ENCODE measurements around the gene ZBTB7C. TPM values are rescaled to one million over a fixed set of nuclear protein-coding genes. Genes with fewer than 3 reads are reported as not detected.
A peak's percentile ranks its signal among the peaks of the same experiment; 100 is the strongest.

Gene ZBTB7C
- polyA plus RNA-seq, 4 donors, result 0.54 to 4.1 (median 1.5) TPM

- DNase-seq (no peak), FAIRE-seq (no peak)
- Histone ChIP-seq H3K9me3 (ENCODE audit: control insufficient read depth in 2 of 2, insufficient read depth in 1 of 2, low read depth in 1 of 2, low read length in 1 of 2) (peaks cover 0 to 4% of the 10 kb centered on the region in 2 donors), H3K4me1 (ENCODE audit: control insufficient read depth in 3 of 3, insufficient read depth in 2 of 3, low read depth in 1 of 3, low read length in 2 of 3) (no peaks in the 10 kb centered on the region), H3K27ac (ENCODE audit: low read depth in 1 of 3, low read length in 2 of 3) (no peak overlapping the region), H3K27me3 (ENCODE audit: control insufficient read depth in 3 of 3, insufficient read depth in 3 of 3, low read length in 3 of 3) (peaks cover 0 to 4% (median 0%) of the 10 kb centered on the region in 3 donors), H3K36me3 (ENCODE audit: control insufficient read depth in 3 of 3, insufficient read depth in 2 of 3, low read depth in 1 of 3, low read length in 3 of 3) (no peaks in the 10 kb centered on the region), H3K4me3 (ENCODE audit: low read depth in 1 of 3, low read length in 3 of 3) (no peak overlapping the region)
- WGBS, 3 donors, result 53 to 72% (median 72%) methylated on average over 3 of the region's 3 CpGs
Measured at GRCh38 chr18:48238636-48239035, 170.5 kb downstream of the ZBTB7C start.

DNA sequence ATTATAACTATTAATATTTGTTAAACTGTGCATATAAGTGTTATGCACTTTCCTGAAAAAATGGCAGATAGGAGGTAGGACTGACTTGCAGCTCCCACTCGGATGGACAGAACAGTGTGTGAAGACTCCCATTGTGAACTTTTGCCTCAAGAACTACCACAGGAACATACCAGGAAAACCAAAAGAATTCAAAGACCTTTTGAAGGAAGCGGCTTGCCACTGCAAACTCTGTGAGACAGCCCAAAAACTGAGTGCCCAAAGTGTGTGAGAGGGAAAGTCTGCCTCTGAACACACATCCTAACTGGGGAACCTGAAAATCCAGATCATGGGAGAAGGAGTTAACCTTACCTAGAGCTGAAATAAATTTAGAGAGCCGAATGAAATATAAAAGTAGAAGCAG, 171.0 kb downstream of the ZBTB7C start:
- no peak overlapping the region for H3K4me3 ChIP-seq (ENCODE audit: low read depth in 1 of 3, low read length in 3 of 3)
- H3K9me3 ChIP-seq (ENCODE audit: control insufficient read depth in 2 of 2, insufficient read depth in 1 of 2, low read depth in 1 of 2, low read length in 1 of 2), result peaks cover 0 to 4% of the 10 kb centered on the region in 2 donors
- H3K4me1 ChIP-seq (ENCODE audit: control insufficient read depth in 3 of 3, insufficient read depth in 2 of 3, low read depth in 1 of 3, low read length in 2 of 3), result no peaks in the 10 kb centered on the region
- DNase-seq (no peak), FAIRE-seq (no peak)
- no peak overlapping the region for H3K27ac ChIP-seq (ENCODE audit: low read depth in 1 of 3, low read length in 2 of 3)
- H3K27me3 ChIP-seq (ENCODE audit: control insufficient read depth in 3 of 3, insufficient read depth in 3 of 3, low read length in 3 of 3), result peaks cover 0 to 4% (median 0%) of the 10 kb centered on the region in 3 donors
- H3K36me3 ChIP-seq (ENCODE audit: control insufficient read depth in 3 of 3, insufficient read depth in 2 of 3, low read depth in 1 of 3, low read length in 3 of 3), result no peaks in the 10 kb centered on the region
- 82 to 87% (median 84%) methylated on average over 3 of the region's 3 CpGs for WGBS, 3 donors

- Histone ChIP-seq H3K4me1 (ENCODE audit: control insufficient read depth in 3 of 3, insufficient read depth in 2 of 3, low read depth in 1 of 3, low read length in 2 of 3) (no peaks in the 10 kb centered on the region), H3K9me3 (ENCODE audit: control insufficient read depth in 2 of 2, insufficient read depth in 1 of 2, low read depth in 1 of 2, low read length in 1 of 2) (peaks cover 0 to 4% of the 10 kb centered on the region in 2 donors), H3K27me3 (ENCODE audit: control insufficient read depth in 3 of 3, insufficient read depth in 3 of 3, low read length in 3 of 3) (peaks cover 0 to 4% (median 0%) of the 10 kb centered on the region in 3 donors), H3K27ac (ENCODE audit: low read depth in 1 of 3, low read length in 2 of 3) (no peak overlapping the region), H3K36me3 (ENCODE audit: control insufficient read depth in 3 of 3, insufficient read depth in 2 of 3, low read depth in 1 of 3, low read length in 3 of 3) (no peaks in the 10 kb centered on the region), H3K4me3 (ENCODE audit: low read depth in 1 of 3, low read length in 3 of 3) (no peak overlapping the region)
- FAIRE-seq (no peak), DNase-seq (no peak)
- 82 to 92% (median 85%) methylated on average over 2 of the region's 2 CpGs for WGBS, 3 donors
Measured at GRCh38 chr18:48236822-48237221, 172.4 kb downstream of the ZBTB7C start.

GRCh38 chr18:48230467-48231113, 178.6 kb downstream of the ZBTB7C start:
- peaks cover 0 to 2% (median 0%) of the 10 kb centered on the region in 3 donors for H3K4me1 ChIP-seq (ENCODE audit: control insufficient read depth in 3 of 3, insufficient read depth in 2 of 3, low read depth in 1 of 3, low read length in 2 of 3)
- WGBS, 3 donors, result 67 to 75% (median 73%) methylated on average over 7 of the region's 7 CpGs
- DNase-seq (peak; percentile 63 to 64), FAIRE-seq (no peak)
- no peaks in the 10 kb centered on the region for H3K36me3 ChIP-seq (ENCODE audit: control insufficient read depth in 3 of 3, insufficient read depth in 2 of 3, low read depth in 1 of 3, low read length in 3 of 3)
- H3K4me3 ChIP-seq (ENCODE audit: low read depth in 1 of 3, low read length in 3 of 3), result no peak overlapping the region
- H3K27me3 ChIP-seq (ENCODE audit: control insufficient read depth in 3 of 3, insufficient read depth in 3 of 3, low read length in 3 of 3), result no peaks in the 10 kb centered on the region
- no peak overlapping the region for H3K27ac ChIP-seq (ENCODE audit: low read depth in 1 of 3, low read length in 2 of 3)
- H3K9me3 ChIP-seq (ENCODE audit: control insufficient read depth in 2 of 2, insufficient read depth in 1 of 2, low read depth in 1 of 2, low read length in 1 of 2), result no peaks in the 10 kb centered on the region

GRCh38 chr18:48229552-48229981, 179.6 kb downstream of the ZBTB7C start:
- Histone ChIP-seq H3K9me3 (ENCODE audit: control insufficient read depth in 2 of 2, insufficient read depth in 1 of 2, low read depth in 1 of 2, low read length in 1 of 2) (no peaks in the 10 kb centered on the region), H3K27ac (ENCODE audit: low read depth in 1 of 3, low read length in 2 of 3) (no peak overlapping the region), H3K27me3 (ENCODE audit: control insufficient read depth in 3 of 3, insufficient read depth in 3 of 3, low read length in 3 of 3) (no peaks in the 10 kb centered on the region), H3K36me3 (ENCODE audit: control insufficient read depth in 3 of 3, insufficient read depth in 2 of 3, low read depth in 1 of 3, low read length in 3 of 3) (no peaks in the 10 kb centered on the region), H3K4me3 (ENCODE audit: low read depth in 1 of 3, low read length in 3 of 3) (no peak overlapping the region), H3K4me1 (ENCODE audit: control insufficient read depth in 3 of 3, insufficient read depth in 2 of 3, low read depth in 1 of 3, low read length in 2 of 3) (peaks cover 0 to 2% (median 0%) of the 10 kb centered on the region in 3 donors)
- peak in 1 of 2 donors; percentile 37 for DNase-seq
- no peak for FAIRE-seq
- 6 to 38% (median 27%) methylated on average over 8 of the region's 8 CpGs for WGBS, 3 donors

GRCh38 chr18:48228841-48229240, 180.3 kb downstream of the ZBTB7C start:
- Histone ChIP-seq H3K4me3 (ENCODE audit: low read depth in 1 of 3, low read length in 3 of 3) (no peak overlapping the region), H3K4me1 (ENCODE audit: control insufficient read depth in 3 of 3, insufficient read depth in 2 of 3, low read depth in 1 of 3, low read length in 2 of 3) (peaks cover 0 to 2% (median 0%) of the 10 kb centered on the region in 3 donors), H3K9me3 (ENCODE audit: control insufficient read depth in 2 of 2, insufficient read depth in 1 of 2, low read depth in 1 of 2, low read length in 1 of 2) (no peaks in the 10 kb centered on the region), H3K36me3 (ENCODE audit: control insufficient read depth in 3 of 3, insufficient read depth in 2 of 3, low read depth in 1 of 3, low read length in 3 of 3) (no peaks in the 10 kb centered on the region), H3K27ac (ENCODE audit: low read depth in 1 of 3, low read length in 2 of 3) (no peak overlapping the region), H3K27me3 (ENCODE audit: control insufficient read depth in 3 of 3, insufficient read depth in 3 of 3, low read length in 3 of 3) (no peaks in the 10 kb centered on the region)
- FAIRE-seq (no peak), DNase-seq (no peak)
- WGBS, 3 donors, result 55 to 77% (median 72%) methylated on average over 10 of the region's 10 CpGs

DNA sequence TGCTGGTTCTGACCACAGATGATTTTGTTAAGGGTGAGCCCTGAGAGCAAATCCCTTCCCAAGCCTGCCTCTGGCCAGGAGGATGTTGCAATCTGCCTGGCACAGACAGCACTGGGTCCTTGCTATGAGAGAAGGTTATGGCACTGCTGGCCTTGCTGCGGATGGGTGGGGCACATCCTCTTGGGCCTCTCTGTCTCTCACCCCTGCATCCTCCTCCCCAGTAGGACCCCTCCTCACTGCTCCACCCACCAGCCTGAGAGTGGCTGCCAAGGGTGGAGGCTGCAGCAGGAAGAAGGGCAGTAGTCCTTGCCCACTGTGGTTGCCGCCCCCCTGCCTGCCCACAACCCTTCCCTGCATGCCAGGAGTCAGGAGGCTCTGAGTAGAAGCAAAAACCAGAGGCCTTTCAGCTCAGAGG, 180.9 kb downstream of the ZBTB7C start:
- FAIRE-seq, result no peak
- 42 to 58% (median 55%) methylated on average over 1 to 2 of the region's 2 CpGs for WGBS, 3 donors

GRCh38 chr18:48227206-48227605, 182.0 kb downstream of the ZBTB7C start:
- Histone ChIP-seq H3K27me3 (ENCODE audit: control insufficient read depth in 3 of 3, insufficient read depth in 3 of 3, low read length in 3 of 3) (peaks cover 0 to 5% (median 0%) of the 10 kb centered on the region in 3 donors), H3K27ac (ENCODE audit: low read depth in 1 of 3, low read length in 2 of 3) (no peak overlapping the region), H3K36me3 (ENCODE audit: control insufficient read depth in 3 of 3, insufficient read depth in 2 of 3, low read depth in 1 of 3, low read length in 3 of 3) (no peaks in the 10 kb centered on the region), H3K4me1 (ENCODE audit: control insufficient read depth in 3 of 3, insufficient read depth in 2 of 3, low read depth in 1 of 3, low read length in 2 of 3) (peaks cover 0 to 2% (median 0%) of the 10 kb centered on the region in 3 donors), H3K4me3 (ENCODE audit: low read depth in 1 of 3, low read length in 3 of 3) (no peak overlapping the region), H3K9me3 (ENCODE audit: control insufficient read depth in 2 of 2, insufficient read depth in 1 of 2, low read depth in 1 of 2, low read length in 1 of 2) (no peaks in the 10 kb centered on the region)
- no peak for FAIRE-seq
- no peak for DNase-seq
- 68 to 78% (median 72%) methylated on average over 6 of the region's 6 CpGs for WGBS, 3 donors

More for the DNA sequence above, 180.9 kb downstream of the ZBTB7C start:
- H3K4me1 ChIP-seq (ENCODE audit: control insufficient read depth in 3 of 3, insufficient read depth in 2 of 3, low read depth in 1 of 3, low read length in 2 of 3), result peaks cover 0 to 2% (median 0%) of the 10 kb centered on the region in 3 donors
- H3K27me3 ChIP-seq (ENCODE audit: control insufficient read depth in 3 of 3, insufficient read depth in 3 of 3, low read length in 3 of 3), result no peaks in the 10 kb centered on the region
- no peak overlapping the region for H3K27ac ChIP-seq (ENCODE audit: low read depth in 1 of 3, low read length in 2 of 3)
- no peaks in the 10 kb centered on the region for H3K36me3 ChIP-seq (ENCODE audit: control insufficient read depth in 3 of 3, insufficient read depth in 2 of 3, low read depth in 1 of 3, low read length in 3 of 3)
- no peak for DNase-seq
- H3K4me3 ChIP-seq (ENCODE audit: low read depth in 1 of 3, low read length in 3 of 3), result no peak overlapping the region
- no peaks in the 10 kb centered on the region for H3K9me3 ChIP-seq (ENCODE audit: control insufficient read depth in 2 of 2, insufficient read depth in 1 of 2, low read depth in 1 of 2, low read length in 1 of 2)

All from small intestine (tissue), 7 donors.